Measurements from ENCODE around the gene GABRD. TPM values are rescaled to one million over a fixed set of nuclear protein-coding genes. Genes with fewer than 3 reads are reported as not detected.

Gene GABRD
- total and polyA plus RNA-seq, 2 experiments from 2014 or later = 2.1 to 5.1 TPM

DNA sequence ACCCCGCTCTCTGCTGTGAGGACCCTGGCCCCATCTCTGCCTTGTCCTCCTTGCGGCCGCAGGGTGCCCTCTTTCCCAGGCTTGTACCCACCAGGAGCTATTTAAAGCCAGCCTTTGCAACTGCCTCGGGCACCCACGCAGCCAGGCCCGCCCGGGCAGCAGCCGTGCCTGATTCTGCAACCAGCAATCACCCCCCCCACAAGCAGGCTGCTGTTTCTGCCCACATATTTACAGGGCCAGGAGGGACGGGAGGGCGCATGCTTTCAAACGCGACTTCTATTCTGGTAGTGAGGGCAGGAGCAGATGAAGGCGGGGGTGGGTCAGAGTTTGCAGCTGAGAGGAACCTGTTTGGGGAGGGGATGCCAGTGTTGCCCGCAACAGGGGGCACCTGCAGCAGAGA lies 13.6 kb downstream of the GABRD start (continued):
- TF ChIP-seq EZH2 (IDR thresholded peaks at IDR 0.05; ENCODE audit: low read depth, unreplicated experiment) (no peak), CREB1 (CRISPR knock-in tag; IDR thresholded peaks at IDR 0.05; ENCODE audit: low read depth) (no peak), EZH2phosphoT487 (IDR thresholded peaks at IDR 0.05; ENCODE audit: unreplicated experiment) (no peak), ZNF331 (CRISPR knock-in tag; IDR thresholded peaks at IDR 0.05; ENCODE audit: low read depth) (no peak)
- TF ChIP-seq, protein P1, sequence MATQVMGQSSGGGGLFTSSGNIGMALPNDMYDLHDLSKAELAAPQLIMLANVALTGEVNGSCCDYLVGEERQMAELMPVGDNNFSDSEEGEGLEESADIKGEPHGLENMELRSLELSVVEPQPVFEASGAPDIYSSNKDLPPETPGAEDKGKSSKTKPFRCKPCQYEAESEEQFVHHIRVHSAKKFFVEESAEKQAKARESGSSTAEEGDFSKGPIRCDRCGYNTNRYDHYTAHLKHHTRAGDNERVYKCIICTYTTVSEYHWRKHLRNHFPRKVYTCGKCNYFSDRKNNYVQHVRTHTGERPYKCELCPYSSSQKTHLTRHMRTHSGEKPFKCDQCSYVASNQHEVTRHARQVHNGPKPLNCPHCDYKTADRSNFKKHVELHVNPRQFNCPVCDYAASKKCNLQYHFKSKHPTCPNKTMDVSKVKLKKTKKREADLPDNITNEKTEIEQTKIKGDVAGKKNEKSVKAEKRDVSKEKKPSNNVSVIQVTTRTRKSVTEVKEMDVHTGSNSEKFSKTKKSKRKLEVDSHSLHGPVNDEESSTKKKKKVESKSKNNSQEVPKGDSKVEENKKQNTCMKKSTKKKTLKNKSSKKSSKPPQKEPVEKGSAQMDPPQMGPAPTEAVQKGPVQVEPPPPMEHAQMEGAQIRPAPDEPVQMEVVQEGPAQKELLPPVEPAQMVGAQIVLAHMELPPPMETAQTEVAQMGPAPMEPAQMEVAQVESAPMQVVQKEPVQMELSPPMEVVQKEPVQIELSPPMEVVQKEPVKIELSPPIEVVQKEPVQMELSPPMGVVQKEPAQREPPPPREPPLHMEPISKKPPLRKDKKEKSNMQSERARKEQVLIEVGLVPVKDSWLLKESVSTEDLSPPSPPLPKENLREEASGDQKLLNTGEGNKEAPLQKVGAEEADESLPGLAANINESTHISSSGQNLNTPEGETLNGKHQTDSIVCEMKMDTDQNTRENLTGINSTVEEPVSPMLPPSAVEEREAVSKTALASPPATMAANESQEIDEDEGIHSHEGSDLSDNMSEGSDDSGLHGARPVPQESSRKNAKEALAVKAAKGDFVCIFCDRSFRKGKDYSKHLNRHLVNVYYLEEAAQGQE (IDR thresholded peaks at IDR 0.05; ENCODE audit: unreplicated experiment) = no peak

DNA sequence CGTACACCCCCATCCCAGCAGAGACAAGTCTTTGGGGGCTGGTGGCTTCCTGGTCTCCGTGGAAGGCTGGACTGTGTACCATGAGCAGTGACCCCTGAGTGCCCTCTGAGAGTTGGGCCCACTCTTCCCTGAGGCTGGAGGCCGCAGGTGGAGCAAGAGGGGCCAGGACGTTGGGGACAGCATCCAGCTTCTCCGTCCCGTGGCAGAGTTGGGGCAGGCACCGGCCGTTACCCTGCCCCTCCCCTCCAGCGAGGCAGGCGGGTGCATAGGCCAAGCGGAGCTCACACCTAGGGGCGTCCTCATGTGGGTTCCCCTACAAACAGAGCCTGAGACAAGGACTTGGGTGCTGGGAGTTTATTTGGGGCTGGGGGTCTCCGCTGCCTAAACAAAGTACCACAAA lies 14.0 kb downstream of the GABRD start:
- Histone ChIP-seq H3K4me1 (ENCODE audit: insufficient read depth) (no peaks in the 10 kb centered on the region), H3K4me3 (no peak overlapping the region)
- TF ChIP-seq, protein P2, sequence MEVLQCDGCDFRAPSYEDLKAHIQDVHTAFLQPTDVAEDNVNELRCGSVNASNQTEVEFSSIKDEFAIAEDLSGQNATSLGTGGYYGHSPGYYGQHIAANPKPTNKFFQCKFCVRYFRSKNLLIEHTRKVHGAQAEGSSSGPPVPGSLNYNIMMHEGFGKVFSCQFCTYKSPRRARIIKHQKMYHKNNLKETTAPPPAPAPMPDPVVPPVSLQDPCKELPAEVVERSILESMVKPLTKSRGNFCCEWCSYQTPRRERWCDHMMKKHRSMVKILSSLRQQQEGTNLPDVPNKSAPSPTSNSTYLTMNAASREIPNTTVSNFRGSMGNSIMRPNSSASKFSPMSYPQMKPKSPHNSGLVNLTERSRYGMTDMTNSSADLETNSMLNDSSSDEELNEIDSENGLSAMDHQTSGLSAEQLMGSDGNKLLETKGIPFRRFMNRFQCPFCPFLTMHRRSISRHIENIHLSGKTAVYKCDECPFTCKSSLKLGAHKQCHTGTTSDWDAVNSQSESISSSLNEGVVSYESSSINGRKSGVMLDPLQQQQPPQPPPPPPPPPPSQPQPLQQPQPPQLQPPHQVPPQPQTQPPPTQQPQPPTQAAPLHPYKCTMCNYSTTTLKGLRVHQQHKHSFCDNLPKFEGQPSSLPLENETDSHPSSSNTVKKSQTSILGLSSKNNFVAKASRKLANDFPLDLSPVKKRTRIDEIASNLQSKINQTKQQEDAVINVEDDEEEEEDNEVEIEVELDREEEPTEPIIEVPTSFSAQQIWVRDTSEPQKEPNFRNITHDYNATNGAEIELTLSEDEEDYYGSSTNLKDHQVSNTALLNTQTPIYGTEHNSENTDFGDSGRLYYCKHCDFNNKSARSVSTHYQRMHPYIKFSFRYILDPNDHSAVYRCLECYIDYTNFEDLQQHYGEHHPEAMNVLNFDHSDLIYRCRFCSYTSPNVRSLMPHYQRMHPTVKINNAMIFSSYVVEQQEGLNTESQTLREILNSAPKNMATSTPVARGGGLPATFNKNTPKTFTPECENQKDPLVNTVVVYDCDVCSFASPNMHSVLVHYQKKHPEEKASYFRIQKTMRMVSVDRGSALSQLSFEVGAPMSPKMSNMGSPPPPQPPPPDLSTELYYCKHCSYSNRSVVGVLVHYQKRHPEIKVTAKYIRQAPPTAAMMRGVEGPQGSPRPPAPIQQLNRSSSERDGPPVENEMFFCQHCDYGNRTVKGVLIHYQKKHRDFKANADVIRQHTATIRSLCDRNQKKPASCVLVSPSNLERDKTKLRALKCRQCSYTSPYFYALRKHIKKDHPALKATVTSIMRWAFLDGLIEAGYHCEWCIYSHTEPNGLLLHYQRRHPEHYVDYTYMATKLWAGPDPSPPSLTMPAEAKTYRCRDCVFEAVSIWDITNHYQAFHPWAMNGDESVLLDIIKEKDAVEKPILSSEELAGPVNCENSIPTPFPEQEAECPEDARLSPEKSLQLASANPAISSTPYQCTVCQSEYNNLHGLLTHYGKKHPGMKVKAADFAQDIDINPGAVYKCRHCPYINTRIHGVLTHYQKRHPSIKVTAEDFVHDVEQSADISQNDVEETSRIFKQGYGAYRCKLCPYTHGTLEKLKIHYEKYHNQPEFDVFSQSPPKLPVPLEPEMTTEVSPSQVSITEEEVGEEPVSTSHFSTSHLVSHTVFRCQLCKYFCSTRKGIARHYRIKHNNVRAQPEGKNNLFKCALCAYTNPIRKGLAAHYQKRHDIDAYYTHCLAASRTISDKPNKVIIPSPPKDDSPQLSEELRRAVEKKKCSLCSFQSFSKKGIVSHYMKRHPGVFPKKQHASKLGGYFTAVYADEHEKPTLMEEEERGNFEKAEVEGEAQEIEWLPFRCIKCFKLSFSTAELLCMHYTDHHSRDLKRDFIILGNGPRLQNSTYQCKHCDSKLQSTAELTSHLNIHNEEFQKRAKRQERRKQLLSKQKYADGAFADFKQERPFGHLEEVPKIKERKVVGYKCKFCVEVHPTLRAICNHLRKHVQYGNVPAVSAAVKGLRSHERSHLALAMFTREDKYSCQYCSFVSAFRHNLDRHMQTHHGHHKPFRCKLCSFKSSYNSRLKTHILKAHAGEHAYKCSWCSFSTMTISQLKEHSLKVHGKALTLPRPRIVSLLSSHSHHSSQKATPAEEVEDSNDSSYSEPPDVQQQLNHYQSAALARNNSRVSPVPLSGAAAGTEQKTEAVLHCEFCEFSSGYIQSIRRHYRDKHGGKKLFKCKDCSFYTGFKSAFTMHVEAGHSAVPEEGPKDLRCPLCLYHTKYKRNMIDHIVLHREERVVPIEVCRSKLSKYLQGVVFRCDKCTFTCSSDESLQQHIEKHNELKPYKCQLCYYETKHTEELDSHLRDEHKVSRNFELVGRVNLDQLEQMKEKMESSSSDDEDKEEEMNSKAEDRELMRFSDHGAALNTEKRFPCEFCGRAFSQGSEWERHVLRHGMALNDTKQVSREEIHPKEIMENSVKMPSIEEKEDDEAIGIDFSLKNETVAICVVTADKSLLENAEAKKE (CRISPR knock-in tag; IDR thresholded peaks at IDR 0.05) = no peak
- TF ChIP-seq JUNB (IDR thresholded peaks at IDR 0.05; ENCODE audit: unreplicated experiment) = no peak
- TF ChIP-seq NANOG (IDR thresholded peaks at IDR 0.05; ENCODE audit: borderline replicate concordance) = no peak
- TF ChIP-seq, protein P3, sequence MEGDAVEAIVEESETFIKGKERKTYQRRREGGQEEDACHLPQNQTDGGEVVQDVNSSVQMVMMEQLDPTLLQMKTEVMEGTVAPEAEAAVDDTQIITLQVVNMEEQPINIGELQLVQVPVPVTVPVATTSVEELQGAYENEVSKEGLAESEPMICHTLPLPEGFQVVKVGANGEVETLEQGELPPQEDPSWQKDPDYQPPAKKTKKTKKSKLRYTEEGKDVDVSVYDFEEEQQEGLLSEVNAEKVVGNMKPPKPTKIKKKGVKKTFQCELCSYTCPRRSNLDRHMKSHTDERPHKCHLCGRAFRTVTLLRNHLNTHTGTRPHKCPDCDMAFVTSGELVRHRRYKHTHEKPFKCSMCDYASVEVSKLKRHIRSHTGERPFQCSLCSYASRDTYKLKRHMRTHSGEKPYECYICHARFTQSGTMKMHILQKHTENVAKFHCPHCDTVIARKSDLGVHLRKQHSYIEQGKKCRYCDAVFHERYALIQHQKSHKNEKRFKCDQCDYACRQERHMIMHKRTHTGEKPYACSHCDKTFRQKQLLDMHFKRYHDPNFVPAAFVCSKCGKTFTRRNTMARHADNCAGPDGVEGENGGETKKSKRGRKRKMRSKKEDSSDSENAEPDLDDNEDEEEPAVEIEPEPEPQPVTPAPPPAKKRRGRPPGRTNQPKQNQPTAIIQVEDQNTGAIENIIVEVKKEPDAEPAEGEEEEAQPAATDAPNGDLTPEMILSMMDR (conservative IDR thresholded peaks at IDR 0.05; ENCODE audit: low read depth in 2 of 2) = no peak
- no peak for TF ChIP-seq STAT1 (IDR thresholded peaks at IDR 0.05; ENCODE audit: unreplicated experiment)
- TF ChIP-seq EZH2 (IDR thresholded peaks at IDR 0.05; ENCODE audit: low read depth, unreplicated experiment) = no peak
- TF ChIP-seq, protein P4, sequence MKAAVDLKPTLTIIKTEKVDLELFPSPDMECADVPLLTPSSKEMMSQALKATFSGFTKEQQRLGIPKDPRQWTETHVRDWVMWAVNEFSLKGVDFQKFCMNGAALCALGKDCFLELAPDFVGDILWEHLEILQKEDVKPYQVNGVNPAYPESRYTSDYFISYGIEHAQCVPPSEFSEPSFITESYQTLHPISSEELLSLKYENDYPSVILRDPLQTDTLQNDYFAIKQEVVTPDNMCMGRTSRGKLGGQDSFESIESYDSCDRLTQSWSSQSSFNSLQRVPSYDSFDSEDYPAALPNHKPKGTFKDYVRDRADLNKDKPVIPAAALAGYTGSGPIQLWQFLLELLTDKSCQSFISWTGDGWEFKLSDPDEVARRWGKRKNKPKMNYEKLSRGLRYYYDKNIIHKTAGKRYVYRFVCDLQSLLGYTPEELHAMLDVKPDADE (IDR thresholded peaks at IDR 0.05) = no peak

More for the DNA sequence above, 14.0 kb downstream of the GABRD start:
- H3F3A ChIP-seq (replicated peaks; ENCODE audit: low read depth) = no peaks in the 10 kb centered on the region
- H2AFZ ChIP-seq = no peak overlapping the region
- Mint-ChIP-seq H3K4me3 (no peak overlapping the region), H3K27ac (no peak overlapping the region), H3K4me1 (peaks cover 6% of the 10 kb centered on the region; the same call in 2 of the 3 replicates), H3K9me3 (no peaks in the 10 kb centered on the region), H3K27me3 (ENCODE audit: insufficient read depth, low read depth, poor library complexity) (peaks cover 2% of the 10 kb centered on the region), H3K36me3 (ENCODE audit: low read depth) (no peaks in the 10 kb centered on the region)
- H3K9me2 ChIP-seq (ENCODE audit: insufficient read depth) = no peaks in the 10 kb centered on the region
- ATAC-seq (no peak), DNase-seq (ENCODE audit: low spot score) (no peak)
- H4K20me1 ChIP-seq (replicated peaks; ENCODE audit: insufficient read depth) = no peaks in the 10 kb centered on the region
- H3K4me2 ChIP-seq = no peak overlapping the region
- H3K27ac ChIP-seq (ENCODE audit: low read depth) = no peak overlapping the region
- H3K79me2 ChIP-seq (replicated peaks; ENCODE audit: insufficient read depth) = no peaks in the 10 kb centered on the region
- no peaks in the 10 kb centered on the region for H3K36me3 ChIP-seq (ENCODE audit: insufficient read depth)
- H3K27me3 ChIP-seq (ENCODE audit: insufficient read depth) = no peaks in the 10 kb centered on the region
